ENCODE data around the gene MRPL18.
"Not testable (repeated sequence)": the region's sequence is repeated elsewhere in the genome, so short reads cannot be mapped to it uniquely, and the experiment has no call there.

MRPL18 gene

DNA sequence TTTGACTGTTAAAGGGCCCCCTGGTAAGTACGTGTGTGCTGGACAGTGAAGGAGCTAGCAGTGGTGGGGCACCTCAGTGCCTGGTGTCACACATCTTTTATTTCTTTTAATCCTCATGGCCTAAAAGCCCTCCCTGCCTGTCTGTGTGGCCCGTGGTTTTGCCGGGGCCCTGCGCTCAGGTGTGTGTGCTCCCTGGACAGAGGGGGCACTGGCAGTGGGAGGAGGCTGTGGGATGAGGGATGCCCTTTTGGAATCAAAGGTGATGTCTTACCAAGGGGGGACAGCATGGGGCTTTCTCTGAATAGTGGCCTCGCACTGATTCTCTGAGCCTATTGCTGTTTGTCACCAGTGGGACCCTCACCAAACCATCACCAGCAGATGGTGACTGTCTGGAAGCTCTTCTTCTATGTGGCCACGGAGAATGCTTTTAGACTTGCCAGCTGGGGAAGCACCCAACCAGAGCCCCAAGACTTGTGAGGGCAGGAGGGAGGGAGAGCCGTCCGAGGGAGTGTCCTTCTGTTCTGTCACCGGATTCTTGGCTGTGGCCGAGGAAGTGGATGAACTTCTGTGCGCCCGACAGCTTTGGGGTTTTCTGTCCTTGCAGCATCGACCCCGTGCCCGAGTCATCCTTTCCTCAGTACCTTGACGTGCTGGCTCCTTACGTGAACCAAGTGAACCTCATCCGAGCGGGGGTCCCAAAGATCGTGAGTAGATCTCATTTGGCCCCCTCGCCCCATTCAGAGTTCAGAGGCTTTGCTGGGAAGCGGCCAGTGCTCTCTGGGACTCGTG, 27.9 kb downstream of the MRPL18 start:
- no peak for DNase-seq

DNA sequence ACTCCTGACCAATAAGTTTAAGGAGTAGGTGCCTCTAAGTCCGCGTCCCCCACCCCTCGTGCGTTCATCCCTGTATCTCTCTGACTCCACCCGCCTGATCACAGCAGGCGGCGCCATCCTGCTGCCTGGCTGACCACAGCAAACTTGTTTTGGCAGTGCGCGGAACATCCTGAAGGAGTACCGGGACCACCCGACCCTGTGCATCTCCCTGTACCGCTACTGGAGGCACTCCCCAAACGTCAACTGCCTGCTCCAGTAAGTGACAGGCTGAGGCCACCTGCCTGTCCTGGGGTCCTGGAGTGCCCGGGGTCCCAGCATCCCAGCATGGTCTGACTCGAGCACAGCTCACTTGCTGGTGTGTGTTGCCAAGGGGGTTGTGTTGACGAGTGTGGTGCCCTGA, 28.8 kb downstream of the MRPL18 start:
- DNase-seq = no peak

DNA sequence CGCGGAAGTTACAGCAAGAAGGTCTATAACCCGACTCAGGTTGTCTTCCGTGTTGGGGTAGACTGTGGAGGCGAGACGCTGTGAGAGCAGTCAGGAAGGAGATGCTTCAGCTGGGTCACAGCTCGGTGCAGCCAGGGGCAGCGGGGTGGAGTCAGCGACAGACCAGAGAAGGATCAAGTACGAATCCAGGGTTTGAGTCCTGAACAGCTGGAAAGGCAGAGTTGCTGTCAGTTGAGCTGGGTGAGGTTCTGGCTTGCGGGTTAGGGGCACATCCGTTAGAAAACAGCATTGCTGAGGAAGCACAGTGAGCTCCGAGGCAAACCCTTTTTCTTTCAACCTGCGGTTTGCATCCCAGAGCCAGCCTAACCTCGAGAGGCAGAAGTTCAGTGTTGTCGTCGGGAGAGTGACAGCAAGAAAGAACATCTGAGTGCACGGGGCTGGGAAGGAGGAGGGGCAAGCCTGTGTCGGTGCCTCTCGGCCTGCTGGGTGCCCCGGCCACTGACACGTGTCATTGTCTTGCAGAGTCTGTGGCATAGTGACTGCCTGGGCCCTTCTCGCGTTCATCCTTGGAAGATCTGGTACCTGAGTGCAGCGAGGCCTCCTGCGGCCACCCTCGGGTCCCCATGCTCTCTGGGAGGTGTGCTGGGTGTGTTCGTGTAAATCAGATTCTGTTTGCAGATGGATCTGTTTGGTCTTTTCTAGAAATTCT, 29.8 kb downstream of the MRPL18 start:
- DNase-seq = peak; percentile 36

DNA sequence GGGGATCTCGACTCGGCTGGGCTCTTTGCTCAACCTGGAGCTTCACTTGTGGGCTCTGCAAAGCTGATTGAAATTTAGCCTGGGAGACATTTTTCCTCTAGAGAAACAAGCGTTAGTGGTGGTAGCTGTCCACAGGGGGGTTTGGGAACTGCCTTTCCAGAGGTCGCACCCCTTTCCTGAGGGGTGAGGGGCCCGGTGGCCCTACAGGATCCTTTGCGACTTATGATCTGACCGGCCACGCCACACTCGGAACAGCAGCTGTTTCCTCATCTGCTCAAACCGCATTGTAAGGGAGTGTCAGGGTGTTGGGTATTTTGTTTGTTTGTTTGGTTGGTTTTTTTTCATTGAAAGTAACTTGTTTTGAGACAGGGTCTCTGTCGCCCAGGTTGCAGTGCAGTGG, 30.9 kb downstream of the MRPL18 start:
- DNase-seq = no peak

DNA sequence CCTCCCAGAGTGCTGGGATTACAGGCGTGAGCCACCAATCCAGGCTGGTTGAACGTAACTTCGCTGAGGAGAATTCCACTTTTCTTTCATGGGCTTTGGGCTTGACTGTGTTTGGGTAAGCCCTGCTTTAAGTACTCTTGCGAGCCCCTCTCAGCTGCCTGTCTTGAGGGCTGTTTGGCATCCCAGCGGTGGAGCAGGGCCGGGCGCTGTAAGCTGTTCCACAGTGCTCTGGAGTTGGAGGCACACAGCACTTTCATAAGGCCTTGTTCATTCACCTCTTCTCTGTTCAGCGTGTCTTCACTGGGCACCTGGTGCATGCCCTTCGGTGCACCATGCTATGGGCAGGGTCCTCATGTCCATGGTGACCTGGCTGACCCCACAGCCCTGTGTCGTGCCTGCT, 31.5 kb downstream of the MRPL18 start:
- no peak for DNase-seq

DNA sequence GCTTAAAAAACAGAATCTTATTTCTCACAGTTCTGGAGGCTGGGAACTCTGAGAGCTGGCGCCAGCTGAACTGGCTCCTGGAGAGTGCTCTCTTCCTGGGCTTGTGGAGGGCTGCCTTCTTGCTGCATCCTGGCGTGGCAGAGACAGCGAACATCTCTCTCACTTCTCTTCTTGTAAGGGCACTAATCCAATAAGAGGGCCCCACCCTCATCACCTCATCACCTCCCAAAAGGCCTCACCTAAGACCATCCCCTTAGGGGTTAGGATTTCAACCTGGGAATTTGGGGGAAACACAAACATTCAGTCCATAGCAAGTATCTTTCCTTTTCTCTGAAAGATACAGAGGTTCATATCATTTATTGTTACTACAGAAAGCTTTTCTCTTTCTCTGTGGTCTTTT, 33.7 kb downstream of the MRPL18 start:
- no peak for DNase-seq

DNA sequence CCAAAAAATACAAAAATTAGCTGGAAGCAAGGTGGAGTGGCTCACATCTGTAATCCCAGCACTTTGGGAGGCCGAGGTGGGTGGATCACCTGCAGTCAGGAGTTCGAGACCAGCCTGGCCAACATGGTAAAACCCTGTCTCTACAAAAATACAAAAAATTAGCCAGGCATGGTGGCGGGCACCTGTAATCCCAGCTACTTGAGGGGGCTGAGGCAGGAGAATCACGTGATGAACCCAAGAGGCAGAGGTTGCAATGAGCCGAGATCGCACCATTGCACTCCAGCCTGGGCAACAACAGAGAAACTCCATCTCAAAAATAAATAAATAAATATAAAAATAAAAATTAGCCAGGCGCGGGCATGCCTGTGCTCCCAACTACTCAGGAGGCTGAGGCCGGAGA, 34.4 kb downstream of the MRPL18 start:
- DNase-seq = not testable (repeated sequence)

DNA sequence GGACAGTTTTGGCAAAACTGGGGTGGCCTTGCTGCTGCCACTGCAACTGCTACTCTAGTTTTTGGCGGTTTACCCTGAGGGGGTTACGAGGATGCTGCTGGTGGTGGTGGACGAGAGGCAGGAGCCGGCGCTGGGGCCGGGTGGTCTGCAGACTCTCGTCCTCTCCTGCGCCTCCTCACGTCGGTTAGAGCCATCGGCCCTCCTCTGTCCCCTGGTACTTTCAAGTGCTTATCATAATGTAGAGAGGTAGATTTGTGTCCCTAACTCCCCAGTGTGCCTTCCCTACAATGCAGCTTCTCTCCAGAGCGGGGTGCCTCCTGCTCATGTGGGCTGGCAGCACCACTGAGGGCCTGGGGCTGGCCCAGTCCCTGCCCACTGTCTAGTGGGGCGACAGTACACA, 35.7 kb downstream of the MRPL18 start:
- DNase-seq = no peak

GRCh38 chr6:159826968-159827647, 36.8 kb downstream of the MRPL18 start:
- no peak for DNase-seq

GRCh38 chr6:159828074-159828473, 37.8 kb downstream of the MRPL18 start:
- DNase-seq = no peak

DNA sequence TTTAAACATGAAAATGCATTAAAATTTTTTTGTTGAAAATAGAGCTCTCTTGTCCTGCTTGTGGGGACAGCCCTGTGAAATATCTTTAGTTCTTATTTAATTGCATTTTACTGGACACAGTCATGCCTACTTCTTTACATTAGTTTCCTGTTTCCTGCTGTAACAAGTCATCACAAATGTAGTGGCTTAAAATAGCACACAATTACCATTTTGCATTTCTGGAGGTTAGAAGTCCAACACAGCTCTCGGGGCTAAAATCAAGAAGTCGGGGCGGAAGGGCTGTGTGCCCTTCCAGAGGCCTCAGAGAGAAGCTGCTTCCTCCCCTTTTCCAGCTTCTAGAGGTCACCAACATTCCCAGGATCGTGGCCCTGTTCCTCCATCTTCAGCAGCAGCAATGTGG, 39.3 kb downstream of the MRPL18 start:
- no peak for DNase-seq

GRCh38 chr6:159830501-159831372, 40.5 kb downstream of the MRPL18 start:
- DNase-seq = no peak

DNA sequence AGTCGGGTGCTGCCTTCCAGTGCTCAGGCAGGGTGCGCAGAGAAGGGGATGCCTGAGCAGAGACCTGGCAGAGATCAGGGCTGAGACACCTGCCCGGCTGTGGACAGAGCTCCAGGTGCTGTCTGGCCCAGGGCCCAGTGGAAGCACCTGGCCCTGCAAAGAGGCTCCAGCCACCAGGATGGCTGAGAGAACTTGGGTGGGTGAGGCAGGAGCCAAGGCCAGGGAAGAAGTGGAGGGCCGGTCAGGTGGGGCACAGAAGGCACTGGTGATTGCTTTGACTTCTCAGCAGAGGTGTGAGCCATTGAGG, 41.1 kb downstream of the MRPL18 start:
- DNase-seq = no peak

GRCh38 chr6:159832946-159833345, 42.7 kb downstream of the MRPL18 start:
- no peak for DNase-seq

DNA sequence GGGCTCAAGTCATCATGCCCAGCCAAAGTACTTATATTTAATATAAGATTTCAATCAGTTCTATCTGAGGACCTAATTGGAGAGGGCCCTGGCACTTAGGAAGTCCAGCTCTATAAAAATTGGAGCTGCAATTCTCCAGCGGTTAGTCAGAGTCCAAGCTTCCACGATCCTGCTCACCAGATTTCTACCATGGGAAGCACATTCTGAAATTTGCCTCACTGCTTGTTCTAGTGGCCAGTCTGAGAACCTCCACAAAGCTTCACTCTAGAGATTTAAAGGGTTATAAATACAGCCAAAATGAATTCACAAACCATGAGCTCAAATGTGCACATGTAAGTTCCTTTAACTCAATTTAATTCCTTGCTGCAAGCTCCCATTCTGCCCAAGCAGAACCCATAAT, 43.3 kb downstream of the MRPL18 start:
- no peak for DNase-seq

GRCh38 chr6:159833997-159834603, 43.8 kb downstream of the MRPL18 start:
- no peak for DNase-seq

GRCh38 chr6:159836718-159837490, 46.6 kb downstream of the MRPL18 start:
- no peak for DNase-seq

- DNase-seq = no peak
These were observed 47.2 kb downstream of the MRPL18 start for GRCh38 chr6:159837511-159837910.

DNA sequence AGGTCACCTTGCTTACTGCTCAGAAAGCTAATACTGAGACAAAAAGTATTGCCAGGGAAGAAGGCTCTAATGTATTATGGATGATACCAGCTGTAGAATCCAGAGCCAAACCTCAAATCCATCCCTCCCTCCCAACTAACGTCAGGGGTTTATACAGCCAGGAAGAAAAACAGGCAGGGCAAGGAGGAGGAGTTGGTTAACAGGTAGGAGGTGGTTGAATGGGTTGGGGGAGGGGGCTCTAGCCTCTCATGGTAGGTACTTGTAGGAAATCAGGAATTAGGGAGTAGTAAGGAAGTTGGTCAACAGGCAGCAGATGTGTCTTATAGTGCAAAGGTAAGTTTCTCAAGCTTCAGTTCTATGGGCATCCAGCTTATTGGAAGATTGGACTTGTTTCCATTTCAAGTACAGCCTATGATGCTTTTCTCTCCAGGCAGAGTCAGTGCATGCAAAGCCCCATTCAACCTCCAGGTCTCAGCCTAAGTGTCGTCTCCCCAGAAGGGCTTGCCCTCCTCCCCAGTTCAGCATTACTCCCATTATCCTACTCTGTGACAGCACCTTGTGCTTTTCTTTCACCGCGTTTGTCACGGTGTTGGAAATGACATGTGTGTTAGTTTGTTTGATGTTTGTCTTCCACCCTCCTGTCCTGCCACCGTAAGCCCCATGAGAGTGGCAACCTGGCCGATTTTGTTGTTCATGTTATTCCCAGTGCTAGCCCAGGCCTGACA, 47.9 kb downstream of the MRPL18 start:
- DNase-seq = no peak

DNA sequence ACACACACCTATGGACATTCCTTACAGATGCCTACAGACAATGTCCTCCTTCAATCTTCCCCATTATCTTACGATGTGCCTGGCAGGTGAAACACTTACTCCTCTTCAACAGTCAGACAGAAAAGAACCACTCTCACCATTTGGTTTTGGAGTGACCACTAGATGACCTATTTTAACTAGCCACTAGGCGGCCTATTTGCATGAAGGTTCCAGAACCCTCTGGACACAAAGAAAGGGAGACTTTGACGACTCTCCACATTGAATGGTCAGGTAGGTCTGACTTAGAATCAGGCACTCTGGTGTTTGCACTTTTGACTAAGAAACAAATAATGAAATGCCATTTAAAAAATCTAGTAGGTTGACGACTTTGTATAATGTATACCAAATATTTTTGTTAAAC, 51.8 kb downstream of the MRPL18 start:
- DNase-seq = no peak

Measured in CD4-positive, alpha-beta T cell treated with Interleukin-10 for 1 hour (primary cell).